ENCODE data around the gene TGIF1.

DNA sequence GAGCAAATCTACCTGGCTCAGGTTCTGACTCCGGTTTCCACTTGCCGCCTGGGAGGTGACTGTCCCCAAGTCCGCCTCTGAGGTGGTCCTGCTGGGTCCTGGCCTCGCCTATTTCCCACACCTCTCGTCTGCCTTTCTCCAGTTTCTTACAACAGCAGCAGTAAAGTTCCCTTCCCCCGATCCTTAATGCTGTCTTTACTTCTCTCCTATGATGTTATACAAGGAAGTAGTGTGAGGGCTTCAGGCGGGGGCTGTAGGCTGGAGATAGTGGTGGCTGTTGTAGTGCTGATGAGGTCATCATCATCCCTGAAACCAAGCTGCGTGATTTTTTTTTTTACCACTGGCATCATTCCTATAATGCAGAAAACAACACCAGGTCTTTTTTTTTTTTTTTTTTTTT, 18.9 kb downstream of the TGIF1 start:
- TF ChIP-seq, protein P1, sequence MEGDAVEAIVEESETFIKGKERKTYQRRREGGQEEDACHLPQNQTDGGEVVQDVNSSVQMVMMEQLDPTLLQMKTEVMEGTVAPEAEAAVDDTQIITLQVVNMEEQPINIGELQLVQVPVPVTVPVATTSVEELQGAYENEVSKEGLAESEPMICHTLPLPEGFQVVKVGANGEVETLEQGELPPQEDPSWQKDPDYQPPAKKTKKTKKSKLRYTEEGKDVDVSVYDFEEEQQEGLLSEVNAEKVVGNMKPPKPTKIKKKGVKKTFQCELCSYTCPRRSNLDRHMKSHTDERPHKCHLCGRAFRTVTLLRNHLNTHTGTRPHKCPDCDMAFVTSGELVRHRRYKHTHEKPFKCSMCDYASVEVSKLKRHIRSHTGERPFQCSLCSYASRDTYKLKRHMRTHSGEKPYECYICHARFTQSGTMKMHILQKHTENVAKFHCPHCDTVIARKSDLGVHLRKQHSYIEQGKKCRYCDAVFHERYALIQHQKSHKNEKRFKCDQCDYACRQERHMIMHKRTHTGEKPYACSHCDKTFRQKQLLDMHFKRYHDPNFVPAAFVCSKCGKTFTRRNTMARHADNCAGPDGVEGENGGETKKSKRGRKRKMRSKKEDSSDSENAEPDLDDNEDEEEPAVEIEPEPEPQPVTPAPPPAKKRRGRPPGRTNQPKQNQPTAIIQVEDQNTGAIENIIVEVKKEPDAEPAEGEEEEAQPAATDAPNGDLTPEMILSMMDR (IDR thresholded peaks at IDR 0.05) = no peak
- TF ChIP-seq POLR2A (IDR thresholded peaks at IDR 0.05) = no peak
